Endometrium (tissue), 2 donors: ENCODE data around the gene DCC.

Experiments
- FAIRE-seq: peaks from 2 replicates; lab custom pipeline; 2012; peaks lifted over from hg19 to GRCh38; lab: Jason Lieb, UNC
- donor health status: control.
- donor health status: control.

DCC gene

DNA sequence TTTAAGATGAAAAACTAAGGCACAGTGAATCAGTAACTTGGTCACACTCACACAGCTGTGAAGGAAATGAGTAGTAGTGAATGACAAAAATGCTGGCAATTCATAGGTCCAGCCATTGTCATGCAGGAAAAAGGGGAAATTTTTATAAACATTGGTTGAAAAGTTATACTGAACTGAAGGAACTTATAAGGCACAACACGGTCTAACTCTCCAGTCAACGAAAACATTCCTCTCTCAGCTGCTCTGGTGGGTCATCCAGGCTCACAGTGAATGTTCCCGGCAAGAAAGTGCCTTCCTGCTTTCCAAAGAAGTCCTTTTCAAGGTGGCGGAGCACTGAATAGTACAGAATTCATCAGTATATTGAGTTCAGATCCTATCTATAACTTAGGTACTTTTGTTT is 476.1 kb downstream of the DCC start:
- no peak for FAIRE-seq

DNA sequence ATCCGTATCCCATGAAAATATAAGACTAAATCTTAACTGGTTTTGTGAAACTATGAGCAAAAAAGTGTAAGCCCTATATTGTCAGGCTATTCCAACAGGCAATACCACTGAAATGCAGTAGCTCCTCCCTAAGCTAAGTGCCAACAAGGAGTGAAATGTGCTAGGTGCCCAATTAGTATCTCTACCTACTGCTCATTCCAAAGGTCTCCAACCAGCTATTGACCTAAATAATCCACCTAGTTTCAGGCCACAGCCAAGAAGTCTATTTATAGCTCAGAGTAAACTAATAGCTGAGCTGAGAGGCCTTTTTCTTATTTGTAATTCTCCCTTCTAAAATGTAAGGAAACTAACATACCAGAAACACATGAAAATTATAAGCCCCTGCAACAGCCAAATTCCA is 482.2 kb downstream of the DCC start:
- FAIRE-seq, result no peak

GRCh38 chr18:52824126-52824525 is 484.1 kb downstream of the DCC start:
- no peak for FAIRE-seq

DNA sequence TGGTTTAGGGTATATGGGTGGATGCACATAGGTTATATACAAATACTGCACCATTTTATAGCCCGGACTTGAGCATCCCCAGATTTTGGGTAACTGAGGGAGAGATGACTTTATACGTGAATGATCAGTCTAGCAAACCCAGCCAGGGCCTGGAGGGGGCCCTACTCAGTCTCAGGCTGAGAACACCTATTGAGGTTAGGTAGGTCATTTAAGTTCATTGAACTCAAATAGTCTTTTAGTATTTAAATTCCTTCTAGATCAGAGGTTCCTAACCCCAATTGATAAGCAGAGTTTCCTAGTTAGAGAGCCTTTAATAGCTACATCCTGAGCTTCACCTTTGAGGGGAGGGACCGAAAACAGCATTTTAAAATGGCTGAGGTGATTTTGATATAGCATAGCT is 487.0 kb downstream of the DCC start:
- FAIRE-seq, result no peak

DNA sequence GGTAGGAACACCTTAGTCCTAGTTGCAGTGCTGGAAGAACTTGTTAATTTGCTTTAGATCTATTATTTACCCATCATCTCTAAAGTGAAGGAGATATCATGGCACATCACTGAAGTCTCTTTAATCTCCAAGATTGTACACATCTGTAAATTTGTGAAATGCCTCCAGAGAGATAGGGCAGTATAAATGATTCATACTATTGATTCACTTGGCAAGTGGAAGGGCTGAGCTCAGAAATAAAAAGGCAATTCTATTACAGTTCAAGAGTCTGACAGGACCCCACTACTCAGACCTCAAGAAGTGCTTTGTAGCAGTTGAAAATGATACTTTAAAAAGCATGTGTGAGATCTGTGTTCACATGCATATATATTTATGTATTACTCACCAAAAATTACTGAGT is 489.3 kb downstream of the DCC start:
- no peak for FAIRE-seq

DNA sequence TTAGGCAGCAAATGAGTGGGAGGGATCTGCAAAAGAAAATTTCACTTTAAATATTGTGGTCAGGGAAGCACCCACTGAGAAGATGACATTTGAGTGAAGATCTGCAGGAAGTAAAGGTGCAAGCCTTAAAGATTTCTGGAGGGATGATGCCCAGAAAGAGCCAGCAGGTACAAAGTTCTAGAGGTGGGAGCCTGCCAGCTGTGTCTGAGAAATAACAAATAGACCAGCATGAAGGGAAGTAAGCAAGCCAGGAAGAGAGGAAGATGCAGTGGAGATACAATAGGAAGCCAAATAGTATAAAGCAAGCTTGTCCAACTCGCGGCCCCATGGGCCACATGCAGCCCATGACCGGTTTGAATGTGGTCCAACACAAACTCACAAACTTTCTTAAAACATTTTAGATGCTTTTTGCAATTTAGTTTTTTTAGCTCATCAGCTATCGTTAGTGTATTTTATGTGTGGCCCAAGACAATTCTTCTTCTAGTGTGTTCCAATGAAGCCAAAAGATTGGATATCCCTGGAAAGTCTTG is 489.9 kb downstream of the DCC start:
- no peak for FAIRE-seq

DNA sequence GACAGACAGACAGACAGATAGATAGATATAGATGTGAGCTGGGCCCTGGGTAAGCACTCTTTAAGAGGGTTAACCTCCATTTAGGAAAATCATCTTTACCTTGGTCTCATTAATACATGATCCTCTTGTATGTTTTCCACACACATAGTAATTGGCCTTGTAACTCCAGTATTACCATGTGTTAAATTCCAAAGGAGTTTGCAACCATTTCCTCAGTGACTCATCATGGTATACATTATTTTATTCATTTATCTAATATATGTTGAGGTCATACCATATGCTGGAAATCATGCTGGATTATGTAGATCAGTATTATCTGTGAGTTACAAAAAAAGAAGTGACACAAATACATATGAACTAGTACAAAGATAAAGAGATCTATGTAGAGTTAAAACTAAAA is 504.3 kb downstream of the DCC start:
- FAIRE-seq, result no peak

GRCh38 chr18:52845036-52845435 is 505.0 kb downstream of the DCC start:
- FAIRE-seq, result no peak

- FAIRE-seq, result no peak
Measured at GRCh38 chr18:52850031-52850560, 510.1 kb downstream of the DCC start.

DNA sequence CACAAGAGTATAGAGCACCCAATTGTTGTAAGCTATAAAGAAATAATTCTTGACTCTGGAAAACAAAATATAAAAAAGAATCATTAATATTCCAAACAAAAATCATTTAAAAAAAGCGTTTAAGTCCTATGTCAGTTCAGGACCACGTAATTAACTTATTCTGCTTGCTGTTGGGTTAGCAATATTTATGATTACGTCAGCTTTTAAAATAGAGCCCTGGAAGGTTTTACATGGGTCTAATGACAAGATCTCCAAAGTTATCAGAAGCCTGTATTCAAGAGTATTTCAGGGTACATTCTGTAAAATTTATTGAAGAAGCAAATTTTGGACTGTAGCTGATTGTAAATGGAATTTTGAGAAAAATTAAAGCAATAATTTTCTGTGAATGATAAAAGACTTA is 521.6 kb downstream of the DCC start:
- no peak for FAIRE-seq

DNA sequence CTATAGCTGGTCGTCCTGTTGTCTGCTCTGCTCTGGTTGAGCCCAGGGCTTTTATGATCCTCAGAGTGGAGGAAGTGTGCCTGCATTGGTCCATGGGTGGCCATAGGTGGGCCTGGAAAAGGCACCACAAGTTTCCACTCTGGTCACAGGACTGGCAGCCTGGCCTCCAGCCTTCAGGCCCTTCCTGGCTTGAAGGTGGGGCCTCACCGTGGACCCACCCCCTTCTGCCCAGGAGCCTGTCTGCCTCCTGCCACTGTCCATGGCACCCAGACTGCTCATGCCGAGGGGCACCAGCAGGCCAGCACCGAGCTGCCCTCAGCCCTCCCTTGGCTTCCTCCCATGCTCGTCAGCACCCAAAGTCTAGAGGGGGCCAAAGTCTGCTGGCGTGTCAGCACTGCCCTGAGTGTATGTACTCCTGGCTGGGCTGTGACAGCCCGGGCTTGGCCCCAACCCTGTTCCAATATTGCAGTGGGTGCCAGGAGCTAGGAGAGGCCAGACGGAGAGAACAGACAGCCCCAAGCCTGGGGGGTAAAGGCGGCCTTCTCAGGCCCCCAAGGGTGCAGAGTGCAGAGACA is 529.4 kb downstream of the DCC start:
- FAIRE-seq, result no peak

DNA sequence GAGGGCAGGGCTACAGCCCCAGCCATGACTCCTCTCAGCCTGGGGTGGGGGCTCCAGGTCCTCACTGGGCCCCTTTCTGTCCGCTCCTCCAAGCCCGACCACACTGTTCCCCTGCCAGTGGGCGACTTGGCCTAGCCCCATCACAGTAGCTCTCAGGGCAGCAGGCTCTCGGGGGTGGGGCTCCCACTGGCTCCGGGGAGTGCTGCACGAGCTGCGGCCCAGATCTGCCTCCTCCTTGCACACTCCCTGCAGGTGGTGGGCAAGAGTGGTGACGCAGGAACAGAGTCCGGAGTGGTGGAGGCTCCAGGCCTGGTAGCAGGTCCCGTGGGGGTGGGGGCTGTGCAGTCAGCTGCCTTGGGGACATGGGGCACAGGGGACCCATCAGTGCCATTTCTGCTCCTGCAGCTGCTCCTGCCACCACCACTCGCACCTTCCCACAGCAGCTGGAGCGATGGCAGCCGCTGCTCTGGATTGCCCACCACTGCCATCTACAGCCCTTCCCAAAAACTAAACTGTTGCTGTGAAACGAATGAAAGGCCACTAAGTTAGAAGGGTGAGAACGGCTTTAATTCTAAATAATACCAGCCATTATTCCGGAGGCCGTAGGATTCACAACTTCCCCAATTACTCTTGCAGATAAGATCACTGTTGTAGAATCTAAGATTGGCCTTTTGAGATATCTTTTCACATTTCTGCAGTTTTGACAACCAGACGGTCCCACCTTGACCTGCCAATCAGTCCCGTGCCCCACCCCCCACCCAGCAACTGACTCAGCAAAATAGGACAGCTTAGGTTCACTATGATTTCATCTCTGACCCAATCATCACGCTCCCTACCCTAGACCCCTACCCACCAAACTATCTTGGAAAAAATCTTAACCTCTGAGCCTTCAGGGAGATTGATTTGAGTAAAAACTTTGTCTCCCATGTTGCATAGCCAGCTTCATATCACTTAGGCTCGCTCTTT is 530.2 kb downstream of the DCC start:
- no peak for FAIRE-seq

DNA sequence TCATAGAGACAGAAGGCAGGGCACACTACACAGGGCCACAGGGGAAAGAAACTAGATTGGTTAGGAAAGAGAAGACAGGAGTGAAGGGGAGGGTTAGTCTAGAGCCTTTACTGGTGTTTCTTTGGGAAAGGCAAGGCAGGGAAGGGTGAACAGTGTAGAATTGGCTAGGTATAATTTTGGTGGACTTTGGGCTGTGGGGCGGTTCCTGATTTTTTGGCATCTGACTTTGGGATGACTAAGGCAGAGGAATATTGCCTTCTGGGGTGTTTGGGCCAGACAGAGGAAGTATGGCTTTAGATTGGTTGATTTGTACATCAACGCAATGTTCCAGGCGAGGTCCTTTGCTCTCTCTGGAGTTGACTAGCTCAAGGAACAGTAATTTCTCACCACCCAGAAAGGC is 534.8 kb downstream of the DCC start:
- FAIRE-seq, result no peak

- FAIRE-seq, result no peak
Measured at GRCh38 chr18:52875725-52876124, 535.7 kb downstream of the DCC start.

DNA sequence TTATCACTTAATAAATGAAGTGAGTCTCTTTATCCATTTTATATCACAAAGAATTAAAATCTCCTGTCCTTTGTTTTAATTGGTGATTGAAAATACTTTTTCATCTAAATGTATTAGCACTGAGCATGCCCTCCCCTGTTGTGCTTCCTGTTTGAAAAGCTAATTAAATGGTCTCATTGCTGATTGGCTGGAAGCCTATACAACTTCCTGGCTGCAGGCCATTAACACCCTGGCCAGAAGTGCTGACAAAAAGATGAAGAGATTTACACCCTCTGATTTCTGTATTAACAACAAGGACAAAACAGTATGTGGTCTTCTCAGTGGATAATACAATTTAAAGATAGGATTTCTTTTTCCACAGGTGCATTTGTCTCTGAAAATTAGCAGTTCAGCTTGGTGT is 548.0 kb downstream of the DCC start:
- FAIRE-seq, result no peak

- no peak for FAIRE-seq
Measured at GRCh38 chr18:52894801-52895200, 554.8 kb downstream of the DCC start.

DNA sequence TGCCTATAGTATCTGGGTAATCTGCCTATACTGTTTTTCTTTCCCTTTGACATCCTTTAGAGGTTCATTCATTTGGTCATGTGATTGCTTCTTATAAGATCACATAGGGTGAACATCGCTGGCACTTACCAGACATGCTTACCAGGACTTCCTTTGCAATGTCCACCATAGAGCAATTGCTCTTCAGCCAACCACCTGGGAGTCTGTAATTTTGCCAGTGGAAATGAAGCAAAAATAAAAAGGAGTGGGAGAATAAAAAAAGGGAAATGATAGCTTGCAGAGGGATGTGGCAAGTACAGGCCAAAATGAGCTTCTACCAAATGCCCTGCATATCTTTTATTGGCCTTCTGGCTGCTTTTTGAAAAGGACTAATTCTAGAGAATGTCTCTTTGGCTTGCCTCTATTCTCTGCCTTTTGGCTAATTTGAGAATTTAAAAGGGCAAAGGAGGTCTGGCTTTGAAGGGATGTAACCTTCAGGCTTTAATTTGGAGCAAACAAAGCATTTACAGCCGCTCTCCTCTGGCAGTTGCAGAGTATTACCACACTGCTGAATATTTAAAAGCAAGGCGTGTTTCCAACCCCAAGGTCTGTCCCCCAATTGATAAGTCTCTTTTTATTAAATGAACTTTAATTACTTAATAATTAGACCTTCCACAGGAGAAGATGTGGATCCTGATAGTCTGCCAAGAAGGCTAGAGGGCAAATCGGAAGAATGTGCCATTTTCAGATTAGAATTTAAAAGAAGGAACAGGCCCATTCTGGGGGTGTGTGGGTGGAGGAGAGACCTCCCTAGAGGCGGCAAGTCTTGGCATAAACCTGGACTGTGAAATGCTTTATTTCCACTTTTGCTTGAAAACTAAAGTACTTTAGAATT is 557.9 kb downstream of the DCC start:
- FAIRE-seq, result no peak

DNA sequence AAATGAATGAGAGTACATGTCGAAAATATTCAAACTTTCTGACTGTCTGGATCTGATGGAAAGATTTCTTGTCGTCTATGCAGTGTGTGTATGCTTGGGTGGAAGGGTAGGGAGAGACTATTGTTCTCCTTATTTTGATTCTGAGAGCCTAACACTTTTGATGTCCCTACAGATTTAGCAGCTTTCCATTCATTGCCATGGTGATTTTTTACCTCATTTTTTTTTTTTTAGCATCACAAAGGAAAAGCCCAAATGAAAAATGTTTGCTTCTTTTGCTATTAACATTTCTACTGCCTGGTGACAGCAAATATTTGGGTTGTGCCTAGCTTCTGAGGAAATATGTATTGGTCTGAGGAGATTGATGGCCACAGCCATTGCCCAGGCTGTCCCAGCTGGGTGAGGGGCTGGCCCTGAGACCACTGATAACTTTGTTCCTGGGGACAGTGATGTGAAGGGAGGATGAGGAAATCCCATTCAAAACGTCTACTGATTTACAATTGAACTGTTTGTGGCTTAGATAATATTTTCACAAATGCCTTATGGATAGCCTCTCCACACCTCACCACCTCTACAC is 558.6 kb downstream of the DCC start:
- no peak for FAIRE-seq

DNA sequence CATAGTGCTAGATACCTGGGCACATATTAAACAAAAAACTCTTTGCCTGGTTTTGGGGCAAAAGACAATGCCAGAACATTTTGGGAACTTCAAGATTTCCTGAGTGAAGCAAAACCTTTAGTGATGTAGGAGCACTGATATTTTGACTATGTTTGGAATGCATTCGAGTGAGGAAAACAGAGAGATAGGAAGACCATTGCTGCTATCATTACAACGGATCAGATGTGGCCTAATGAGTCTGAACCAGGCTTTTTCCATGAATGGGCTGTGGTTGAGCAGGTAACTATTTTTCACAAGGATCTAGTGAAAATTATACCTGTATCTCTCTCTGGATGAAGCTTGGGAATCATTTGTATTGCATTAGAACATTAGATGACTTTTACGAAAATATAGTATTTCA is 562.2 kb downstream of the DCC start:
- FAIRE-seq, result no peak

DNA sequence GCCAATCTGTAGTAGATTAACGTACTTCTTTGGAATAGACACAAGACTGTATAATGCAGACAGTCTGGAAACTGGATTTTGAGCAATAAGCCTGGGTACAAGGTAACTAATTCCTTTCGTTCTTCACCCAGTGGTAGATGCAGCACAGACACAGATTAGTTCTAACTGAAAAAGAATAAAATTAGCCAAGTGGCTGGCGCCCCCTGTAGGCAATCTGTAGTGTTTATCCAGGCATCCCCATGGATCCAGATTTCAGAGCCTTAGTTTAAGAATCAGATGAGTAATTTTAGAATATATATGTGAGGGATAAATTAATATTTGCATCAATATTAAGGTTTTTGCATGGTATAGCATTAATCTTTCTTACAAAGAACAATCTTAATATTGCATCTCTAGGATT is 563.9 kb downstream of the DCC start:
- no peak for FAIRE-seq

GRCh38 chr18:52907543-52908308 is 567.7 kb downstream of the DCC start:
- no peak for FAIRE-seq
